ENCODE data around the gene HS6ST2.

Gene HS6ST2

DNA sequence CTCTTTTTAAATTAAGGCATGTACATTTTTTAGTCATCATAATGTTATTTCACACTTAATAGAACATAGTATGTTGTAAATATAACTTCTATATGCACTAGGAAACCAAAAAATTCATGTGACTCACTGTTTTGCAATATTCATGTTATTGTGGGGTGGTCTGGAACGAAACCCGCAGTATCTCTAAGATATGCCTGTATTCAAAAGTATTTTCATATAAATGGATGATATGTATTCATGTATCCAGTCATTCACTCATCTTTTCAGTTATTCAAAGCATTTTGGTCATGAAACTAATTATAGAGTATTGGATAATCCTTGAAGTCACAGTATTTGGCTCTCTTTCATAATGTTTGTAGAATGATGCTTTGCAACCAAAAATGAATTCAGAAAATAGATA, 168.1 kb downstream of the HS6ST2 start:
- no peak for DNase-seq (ENCODE audit: low read depth)

DNA sequence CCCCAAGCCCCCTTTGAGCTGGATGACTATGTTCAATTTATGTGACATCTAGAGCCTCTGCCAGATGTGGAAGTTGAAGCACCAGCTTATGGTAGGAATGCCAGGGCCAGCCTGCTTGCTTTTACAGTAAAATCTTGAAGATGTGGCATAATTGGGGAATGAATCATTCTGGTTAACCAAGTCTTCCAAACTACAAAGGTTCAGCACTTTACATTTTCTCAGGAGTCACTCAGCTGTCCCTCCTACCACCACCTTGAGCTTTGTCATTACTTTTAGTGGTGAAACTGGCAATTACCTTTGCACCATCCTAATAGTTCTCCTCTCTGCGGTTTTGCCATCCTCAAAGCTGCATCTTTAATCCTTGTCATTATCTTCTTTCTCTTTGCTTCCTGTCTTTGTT, 172.2 kb downstream of the HS6ST2 start:
- no peak for DNase-seq (ENCODE audit: low read depth)

DNA sequence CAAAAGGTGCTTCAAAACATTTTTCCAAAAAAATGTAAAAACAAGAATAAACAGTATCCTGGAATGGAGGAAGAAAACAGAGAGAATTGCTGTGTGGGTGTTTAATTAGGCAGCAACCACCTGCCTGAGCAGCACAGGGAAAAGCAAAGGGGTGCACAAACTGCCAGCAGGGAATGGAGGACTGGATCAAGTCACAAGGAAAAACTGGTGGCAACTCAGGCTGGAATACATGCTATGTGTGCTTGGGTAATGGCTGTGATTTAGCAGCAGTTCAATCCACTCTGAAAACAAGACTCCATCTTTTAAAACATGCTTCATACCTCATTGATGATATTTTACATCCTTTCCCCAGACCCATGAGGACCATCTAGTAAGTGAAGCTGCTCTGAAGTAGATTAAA, 179.5 kb downstream of the HS6ST2 start:
- DNase-seq (ENCODE audit: low read depth): no peak

DNA sequence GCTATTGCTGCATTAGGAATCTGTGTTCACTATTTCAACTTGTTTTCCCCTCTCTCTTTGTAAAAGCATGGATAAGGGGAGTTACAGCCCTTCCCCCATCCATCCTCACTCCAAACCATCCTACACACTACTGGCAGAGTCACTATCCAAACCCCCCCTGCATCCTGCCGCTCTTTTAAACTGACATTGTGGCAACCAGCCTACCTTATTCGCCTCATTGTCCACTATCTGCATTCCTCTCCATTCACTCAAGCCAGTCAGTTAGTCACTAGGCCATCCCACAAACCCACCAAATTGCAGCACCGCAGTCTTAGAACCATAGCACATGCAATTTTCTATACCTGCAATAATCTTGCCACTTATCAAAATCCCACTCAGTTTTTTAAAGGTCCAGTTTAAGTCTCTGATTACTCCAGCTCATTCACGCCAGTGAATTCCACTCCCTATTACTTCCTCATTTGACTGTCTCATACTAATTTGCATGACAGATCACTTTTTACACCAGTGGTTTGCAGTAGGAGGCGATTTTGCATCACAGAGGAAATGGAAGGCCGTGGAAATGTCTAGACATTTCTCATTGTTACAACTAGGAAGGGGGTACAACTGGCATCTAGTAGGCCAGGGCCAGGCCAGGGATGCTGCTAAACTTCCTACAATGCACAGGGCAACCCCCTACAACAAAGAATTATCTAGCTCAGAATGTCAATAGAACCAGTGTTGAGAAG, 181.8 kb downstream of the HS6ST2 start:
- DNase-seq (ENCODE audit: low read depth): no peak

DNA sequence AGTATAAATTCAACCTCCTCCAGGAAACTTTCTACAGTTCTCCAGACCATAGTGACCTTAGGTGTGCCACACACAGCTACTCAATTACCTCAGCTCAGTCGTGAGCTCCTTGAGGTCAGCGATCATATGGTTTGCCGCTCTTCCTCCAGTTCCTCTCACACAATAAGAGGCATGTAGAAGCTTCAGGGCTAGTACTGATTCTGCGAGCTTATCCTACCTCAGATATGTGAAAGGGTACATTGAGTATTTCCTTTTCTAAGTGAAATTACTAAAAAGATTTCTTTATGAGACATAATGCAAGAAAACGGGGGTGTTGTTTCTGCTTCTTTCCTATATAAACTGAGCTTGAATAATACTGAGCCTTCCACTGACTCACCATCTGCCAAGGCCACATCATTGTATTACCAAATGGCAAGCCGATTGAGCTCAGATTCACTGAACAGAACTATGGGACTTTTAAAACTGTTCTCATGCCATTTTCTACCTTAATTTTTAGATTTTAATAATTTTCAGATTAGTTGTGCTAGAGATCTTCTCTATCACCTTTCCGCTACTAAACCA, 183.1 kb downstream of the HS6ST2 start:
- no peak for DNase-seq (ENCODE audit: low read depth)

DNA sequence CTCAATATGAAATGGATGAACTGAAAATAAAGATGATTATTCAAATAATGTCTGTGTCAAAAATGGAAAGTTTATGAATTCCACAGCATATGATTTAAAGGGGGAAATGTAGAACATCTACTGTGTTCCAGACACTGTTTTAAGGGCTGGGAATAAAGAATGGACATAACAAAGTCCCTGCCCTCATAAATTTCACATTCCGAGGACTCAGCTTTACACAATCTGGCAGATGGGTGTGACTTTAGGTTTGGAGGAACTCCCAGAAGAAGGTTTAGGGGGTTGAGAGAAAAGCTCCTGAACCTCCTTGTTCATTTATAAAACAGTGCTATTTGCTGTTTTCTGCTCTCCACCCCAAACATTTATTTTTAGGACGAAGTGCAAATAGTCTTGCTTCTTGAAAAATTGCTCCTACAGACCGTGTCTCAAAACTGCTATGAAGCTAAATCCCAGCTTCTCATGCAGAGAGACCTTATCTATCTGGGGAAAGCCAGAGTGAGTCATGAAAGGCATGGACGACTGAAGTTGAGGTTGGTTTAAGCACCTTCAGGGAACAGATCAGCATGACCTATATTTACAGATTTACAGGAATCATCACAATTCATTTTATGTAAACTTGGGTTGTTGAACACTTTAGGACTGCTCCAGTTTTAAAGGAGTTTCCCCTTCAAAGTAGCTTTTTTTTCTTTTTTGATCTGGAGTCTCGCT, 184.3 kb downstream of the HS6ST2 start:
- DNase-seq (ENCODE audit: low read depth): no peak

DNA sequence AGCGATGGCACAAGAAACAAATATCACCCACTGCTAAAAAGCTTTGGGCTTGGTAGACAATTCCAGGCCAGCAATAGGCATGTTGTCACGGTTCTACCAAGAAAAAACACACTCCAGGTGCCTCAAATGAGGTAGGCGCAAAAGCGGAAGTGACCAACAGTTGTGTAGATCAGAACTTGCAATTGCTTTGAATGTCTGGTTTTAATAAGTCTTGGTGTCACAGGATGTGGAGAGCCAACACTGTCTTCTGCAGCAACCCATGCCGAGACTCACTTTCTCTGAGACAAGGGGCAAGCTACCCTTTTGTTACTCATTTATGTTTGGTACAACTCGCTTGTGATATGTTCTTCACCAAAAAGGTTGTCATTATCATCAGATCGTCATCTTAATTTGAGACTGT, 188.8 kb downstream of the HS6ST2 start:
- no peak for DNase-seq (ENCODE audit: low read depth)

DNA sequence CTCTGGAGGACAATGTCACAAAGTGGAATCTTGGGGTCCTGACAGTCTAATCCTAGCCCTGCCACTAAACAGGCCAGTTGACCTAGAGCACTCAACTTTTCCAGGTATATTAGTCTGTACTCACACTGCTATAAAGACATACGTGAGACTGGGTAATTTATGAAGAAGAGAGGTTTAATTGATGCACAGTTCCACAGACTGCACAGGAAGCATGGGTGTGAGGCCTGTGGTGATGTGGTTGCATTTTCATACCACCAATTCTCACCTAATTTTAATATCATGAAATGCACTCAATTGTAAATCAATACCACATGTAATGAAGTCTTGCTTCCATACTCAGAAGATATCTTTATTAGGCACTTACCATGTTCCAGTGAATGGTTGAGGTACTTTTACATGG, 192.0 kb downstream of the HS6ST2 start:
- DNase-seq (ENCODE audit: low read depth): no peak

DNA sequence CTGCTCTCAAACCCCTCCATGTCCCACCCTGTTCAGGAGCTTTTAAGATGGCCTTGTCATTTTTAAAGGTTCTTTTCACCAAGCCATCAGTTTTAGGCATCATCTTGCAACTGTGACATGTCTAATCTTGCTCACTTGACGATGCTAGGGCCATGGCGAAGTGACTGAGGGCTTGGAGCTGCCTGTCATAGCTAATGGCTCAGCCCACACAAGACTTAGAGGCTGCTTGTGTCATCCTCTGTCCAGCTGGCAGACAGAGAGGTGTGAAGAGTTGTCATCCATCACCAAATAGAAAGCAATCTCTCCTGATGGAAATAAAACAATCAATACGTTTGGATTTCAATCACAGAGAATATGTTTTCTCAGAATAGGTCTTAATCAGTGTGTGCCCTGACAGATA, 194.9 kb downstream of the HS6ST2 start:
- DNase-seq (ENCODE audit: low read depth): no peak

DNA sequence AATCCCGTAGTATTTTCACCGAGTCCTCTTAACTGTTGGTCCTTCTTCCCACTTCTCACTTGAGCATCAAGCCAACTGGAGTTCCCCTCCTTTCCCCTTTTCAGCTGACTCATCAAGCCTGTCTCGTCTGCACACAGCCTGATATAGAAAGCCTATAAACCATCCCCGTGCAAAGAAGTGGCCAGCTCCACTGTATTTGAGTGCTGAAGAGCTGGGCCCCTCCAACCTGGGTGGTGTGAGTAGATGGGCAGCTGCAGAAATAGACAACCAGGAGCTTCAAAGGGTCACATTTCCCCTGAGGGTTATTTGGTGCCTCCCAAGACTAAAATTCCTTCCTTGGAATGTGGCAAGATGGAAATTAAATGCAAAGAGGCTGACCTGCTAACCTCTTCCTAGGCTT, 199.7 kb downstream of the HS6ST2 start:
- no peak for DNase-seq (ENCODE audit: low read depth)

DNA sequence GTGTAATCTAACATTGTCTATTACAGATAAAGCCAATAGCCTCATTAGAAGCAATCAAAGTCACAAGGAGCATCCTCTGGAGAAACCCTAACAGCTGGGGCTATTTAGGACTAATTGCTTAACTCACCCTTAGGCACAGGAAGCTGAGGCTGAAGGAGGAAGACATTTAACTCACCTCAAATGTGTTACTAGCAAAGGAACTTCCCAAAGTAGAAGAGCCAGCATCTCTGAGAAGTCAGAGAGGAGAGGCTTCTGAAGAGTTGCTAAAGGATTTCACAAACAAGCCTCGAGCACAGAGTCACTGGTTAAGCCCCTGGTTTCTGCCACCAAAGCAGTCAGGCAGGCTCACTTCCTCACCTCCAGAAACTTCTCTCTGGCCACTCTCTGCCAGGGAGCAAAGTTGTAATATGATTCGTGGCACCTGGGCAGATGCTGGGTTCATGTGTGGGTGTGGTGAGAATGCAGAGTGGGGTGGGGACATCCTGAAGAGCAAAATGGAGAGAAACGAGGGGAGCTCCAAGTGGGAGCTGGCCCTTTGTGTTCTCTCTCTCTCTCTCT, 201.3 kb downstream of the HS6ST2 start:
- no peak for DNase-seq (ENCODE audit: low read depth)

DNA sequence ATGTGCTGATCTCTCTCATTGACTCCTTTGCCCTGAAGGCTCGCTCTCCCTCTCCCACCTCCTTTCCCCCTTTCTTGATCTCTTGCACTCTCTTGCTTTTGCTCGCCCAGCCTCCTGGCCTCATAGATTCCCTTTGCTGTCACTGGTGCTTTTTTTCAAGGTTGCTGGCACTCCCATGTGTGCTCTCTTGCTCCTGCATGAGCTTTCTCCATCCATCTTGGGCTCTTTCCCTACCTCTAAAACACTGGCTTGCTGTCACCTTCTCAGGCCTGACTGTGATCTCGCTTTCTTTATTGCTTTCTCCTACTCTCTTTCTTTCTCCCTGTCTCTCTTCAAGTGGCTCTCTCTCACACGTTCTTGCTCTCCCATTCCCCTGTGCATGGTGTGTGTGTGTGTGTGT, 202.0 kb downstream of the HS6ST2 start:
- DNase-seq (ENCODE audit: low read depth): no peak

DNA sequence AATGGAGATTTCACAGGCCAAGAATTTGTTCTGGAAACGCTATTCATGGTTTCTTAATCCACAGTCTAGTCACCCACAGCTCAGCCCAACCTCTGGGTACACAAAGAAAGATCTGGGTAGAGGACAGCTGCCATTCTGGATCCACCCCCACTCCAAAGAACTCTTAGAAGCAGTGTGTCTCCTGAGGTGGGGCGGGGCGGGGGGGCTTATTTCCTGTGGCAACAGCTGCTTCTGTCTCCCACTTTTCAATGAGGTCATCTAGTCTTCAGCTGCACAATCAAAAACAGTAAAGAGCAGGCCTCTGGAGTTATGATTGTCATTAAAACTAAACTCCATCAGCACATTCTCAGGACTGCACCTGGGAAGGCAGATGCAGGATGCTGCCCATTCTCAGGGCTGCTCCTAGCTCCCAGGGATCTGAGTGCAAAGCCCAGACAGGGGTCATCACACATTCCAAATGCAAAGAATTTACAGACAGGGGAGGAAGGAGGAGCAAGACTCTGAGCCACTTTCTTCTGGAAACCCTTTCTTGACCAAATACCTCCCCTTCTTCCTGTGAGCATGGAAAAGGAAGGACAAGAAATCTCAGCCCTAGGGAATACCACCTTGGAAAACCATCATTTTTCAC, 207.3 kb downstream of the HS6ST2 start:
- no peak for DNase-seq (ENCODE audit: low read depth)

DNA sequence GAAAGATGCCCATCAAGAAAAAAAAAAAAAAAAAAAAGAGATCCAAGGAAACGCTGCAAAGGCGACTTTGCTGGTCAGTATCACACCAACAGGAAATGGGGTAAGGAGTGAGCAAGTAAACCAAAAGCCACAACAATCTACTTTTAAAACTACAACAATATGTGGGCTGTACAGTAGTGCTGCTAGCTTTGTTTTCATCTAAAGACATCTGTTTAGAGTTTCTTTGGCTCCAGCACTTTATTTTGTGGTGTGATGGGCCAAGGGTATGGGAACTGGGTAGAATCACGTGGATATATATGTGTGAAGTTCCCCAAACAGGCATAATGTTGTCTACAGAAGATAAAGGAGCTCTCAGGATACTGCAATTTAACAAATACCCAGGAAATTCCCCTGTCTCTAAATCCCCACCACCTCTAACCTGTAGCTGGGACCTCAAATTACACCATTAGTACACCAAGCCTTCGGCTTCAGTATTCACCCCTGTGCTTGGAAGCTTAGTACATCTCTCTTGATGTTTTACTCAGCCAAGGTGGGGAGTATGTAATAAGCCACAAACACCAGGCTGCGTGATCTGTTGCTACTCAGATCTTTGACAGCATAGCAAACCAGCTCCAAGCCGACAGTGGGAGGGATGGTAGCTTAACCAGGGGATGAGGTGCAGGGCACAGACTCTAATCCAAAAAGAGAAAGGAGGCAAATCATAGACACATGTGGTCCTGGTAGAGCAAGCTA, 207.9 kb downstream of the HS6ST2 start:
- no peak for DNase-seq (ENCODE audit: low read depth)

DNA sequence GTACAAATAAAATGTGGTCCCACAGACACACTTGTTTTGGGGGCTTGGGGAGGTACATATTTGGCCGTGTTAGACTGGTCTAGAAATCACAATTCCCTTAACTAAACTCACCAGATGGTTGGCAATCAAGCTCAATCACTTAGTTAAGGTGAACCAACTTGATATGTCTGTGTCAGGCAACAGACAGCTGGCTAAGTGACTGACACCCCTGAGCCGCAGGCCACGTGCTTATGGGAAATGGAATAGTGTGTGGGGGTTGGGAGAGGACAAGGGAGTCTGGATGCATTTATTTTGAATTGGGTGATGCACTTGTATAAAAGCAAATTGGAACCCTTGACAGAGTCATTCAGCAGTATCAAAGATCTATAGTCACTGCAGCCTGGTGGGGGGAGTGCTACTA, 209.0 kb downstream of the HS6ST2 start:
- DNase-seq (ENCODE audit: low read depth): no peak

DNA sequence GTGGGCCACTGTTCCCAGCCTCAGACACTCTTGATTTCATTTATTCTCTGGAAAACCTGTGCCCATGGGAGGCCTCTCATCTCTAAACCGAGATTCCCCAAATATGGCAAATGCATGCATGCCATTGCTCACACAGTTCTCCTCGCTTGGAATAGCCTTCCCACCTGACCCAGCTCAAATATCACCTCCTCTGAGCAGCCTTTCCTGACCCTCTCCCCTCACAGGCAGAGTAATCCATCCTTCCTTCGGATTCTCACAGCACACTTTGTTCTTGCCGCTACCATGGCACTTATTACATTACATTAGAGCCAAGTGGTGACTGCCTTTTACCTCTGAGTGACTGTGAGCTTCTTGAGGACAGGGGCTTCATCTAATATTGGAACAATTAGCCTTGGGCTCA, 209.5 kb downstream of the HS6ST2 start:
- DNase-seq (ENCODE audit: low read depth): no peak

DNA sequence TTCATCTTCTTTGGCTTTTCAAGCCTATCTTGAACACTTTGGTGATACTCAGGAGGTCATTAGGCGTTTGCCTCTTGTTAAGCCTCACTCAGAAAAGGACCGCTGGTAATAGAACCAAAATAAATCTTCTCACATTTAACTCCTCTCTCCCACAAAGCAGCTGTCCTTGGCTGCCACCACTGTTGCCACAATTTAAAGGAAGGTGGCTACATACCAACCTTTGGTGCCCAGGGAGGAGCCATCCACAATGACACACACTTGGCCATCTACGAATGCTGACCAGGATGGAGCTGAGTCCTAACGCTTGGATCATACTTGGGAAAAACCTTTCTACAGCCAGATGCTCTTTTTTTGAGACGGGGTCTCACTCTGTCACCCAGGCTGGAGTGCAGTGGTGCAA, 210.2 kb downstream of the HS6ST2 start:
- DNase-seq (ENCODE audit: low read depth): no peak

DNA sequence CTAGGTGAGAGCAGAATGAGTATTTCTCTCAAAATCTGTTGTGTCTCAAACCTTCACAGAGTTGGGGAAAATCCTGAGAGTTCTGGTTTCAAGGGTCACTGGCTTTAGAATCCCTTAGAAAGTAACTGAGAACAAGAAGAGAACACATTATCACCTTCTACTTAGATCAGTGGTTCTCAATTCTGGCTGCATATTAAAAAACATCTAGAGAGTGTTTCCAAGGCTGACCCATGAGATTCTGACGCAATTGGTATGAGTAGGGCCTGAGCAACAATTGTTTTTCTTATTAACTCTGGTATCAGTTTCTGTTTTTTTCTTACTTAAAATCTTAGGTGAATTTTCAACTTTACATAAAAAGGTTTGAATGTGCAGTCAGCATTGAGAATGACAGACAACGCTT, 212.8 kb downstream of the HS6ST2 start:
- no peak for DNase-seq (ENCODE audit: low read depth)

DNA sequence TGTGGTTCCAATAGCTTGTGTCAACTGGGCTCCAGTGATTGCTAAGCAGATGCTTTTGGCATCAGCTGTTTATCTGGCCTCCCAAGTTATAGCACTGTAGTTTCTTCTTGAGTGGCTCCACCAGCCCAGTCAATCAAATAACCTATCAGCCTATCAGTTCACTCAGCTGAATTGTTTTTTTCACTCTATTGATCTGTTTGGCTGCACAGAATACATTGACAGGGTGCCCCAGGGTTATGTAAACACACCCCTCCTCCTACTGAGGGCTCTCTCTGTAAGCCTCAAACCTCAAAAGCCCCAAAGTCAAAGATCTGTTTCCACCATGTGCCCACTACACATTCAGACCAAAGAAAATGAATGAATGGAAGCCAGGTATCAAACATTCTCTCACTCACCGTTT, 214.0 kb downstream of the HS6ST2 start:
- no peak for DNase-seq (ENCODE audit: low read depth)

DNA sequence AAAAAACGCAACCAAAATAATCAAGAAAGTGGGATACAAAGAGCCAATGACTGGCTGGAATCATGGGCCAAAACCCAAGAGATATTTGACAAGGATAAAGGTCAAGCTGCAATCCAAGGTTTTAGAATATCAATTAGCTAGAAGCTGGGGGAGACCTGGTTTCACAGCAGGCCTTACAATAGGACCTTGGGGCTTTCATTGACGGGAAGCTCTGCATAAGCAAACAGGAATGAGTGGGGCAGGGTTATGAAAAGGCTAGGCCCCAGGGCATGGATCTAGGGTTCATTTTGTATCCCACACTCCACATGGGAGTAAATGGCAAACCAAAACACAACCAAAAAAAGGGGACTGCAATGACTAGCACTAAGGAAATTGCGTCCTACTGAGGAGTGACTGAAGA, 215.3 kb downstream of the HS6ST2 start:
- DNase-seq (ENCODE audit: low read depth): no peak

DNA sequence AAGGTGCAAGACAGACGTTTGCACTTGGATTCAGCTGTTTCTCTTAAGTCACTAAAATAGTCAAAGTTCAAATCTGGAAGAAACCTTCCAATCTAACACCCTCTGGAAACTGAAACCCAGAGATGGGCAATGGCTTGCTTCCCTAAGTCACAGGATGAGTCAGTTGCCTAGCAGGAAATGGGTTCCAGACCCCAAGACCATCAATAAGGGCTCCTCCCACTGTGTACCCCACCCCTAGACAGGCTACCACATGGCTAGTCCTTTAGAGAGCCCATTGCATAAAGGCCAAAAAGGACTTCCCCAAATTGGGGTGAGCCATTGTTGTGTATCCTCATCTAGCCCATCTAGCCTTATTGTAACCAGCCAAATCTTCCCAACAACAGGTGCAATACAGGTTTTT, 216.2 kb downstream of the HS6ST2 start:
- no peak for DNase-seq (ENCODE audit: low read depth)

DNA sequence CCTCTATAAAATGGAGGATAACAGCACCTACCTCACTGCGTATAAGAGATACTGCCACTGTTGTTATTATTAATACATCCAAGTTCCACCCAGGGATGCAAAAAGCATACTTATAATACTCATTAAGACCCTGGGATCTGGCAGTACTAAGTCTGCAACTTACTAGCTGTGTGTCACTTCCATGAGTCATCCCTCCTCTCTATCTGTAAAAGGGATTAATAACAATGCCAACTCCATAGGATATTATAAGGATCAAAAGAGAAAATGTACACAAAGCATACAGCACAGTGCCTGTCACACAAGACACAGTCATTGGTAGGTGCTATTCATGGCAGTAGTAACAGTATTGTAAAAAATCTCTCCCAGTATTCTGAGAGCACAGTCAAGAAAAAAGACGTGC, 216.7 kb downstream of the HS6ST2 start:
- no peak for DNase-seq (ENCODE audit: low read depth)
